Dendritic cell treated with granulocyte-macrophage colony-stimulating factor and Interleukin-4, amounts not matched to agents 40 ng/mL and 50 ng/mL, for 4 days (primary cell): ENCODE results near the gene PCDHGA9.
A peak's percentile ranks its signal among the peaks of the same experiment; 100 is the strongest.
"Not testable (repeated sequence)": the region's sequence is repeated elsewhere in the genome, so short reads cannot be mapped to it uniquely, and the experiment has no call there.

ENCODE experiments used
- H3K27ac Mint-ChIP-seq: one replicate; pipeline ENCODE4 v1.8.0; 2022; ENCODE audit warnings: mild to moderate bottlenecking, mixed read lengths
- H3K27me3 Mint-ChIP-seq: one replicate; pipeline ENCODE4 v1.8.0; 2022; ENCODE audit warnings: mild to moderate bottlenecking, mixed read lengths
- H3K36me3 Mint-ChIP-seq: one replicate; pipeline ENCODE4 v1.8.0; 2022; ENCODE audit warnings: low read depth, mixed read lengths
- H3K4me1 Mint-ChIP-seq: one replicate; pipeline ENCODE4 v1.8.0; 2022; ENCODE audit warnings: low read depth, mixed read lengths
- H3K4me3 Mint-ChIP-seq: one replicate; pipeline ENCODE4 v1.8.0; 2022; ENCODE audit warnings: mild to moderate bottlenecking, moderate library complexity, mixed read lengths
- H3K9me3 Mint-ChIP-seq: one replicate; pipeline ENCODE4 v1.8.0; 2022; ENCODE audit warnings: mixed read lengths
- intact Hi-C: fragments of 100-400 bp; cut with micrococcal nuclease; formaldehyde crosslinking; loops from one replicate; pipeline ENCODE4 v1.15.0; 2022

The PCDHGA9 gene

DNA sequence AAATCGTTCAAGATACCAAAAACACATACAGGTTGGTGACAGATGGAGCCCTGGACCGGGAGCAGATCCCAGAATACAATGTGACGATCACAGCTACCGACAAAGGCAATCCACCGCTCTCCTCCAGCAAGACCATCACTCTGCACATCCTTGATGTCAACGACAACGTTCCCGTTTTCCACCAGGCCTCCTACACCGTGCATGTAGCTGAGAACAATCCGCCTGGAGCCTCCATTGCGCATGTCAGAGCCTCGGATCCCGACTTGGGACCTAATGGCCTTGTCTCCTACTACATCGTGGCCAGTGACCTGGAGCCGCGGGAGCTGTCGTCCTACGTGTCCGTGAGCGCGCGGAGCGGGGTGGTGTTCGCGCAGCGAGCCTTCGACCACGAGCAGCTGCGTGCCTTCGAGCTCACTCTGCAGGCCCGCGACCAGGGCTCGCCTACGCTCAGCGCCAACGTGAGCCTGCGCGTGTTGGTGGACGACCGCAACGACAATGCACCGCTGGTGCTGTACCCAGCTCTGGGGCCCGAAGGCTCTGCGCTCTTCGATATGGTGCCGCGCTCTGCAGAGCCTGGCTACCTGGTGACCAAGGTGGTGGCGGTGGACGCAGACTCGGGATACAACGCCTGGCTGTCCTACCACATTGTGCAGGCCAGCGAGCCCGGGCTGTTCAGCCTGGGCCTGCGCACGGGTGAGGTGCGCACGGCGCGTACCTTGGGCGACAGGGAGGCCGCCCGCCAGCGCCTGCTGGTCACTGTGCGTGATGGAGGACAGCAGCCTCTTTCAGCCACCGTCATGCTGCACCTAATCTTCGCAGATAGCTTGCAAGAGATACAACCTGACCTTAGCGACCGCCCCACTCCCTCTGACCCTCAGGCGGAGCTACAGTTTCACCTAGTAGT, 30.8 kb upstream of the PCDHGA9 start:
- Mint-ChIP-seq H3K4me1 (peaks cover 10% of the 10 kb centered on the region), H3K9me3 (peaks cover 66% of the 10 kb centered on the region), H3K27ac (no peak overlapping the region), H3K4me3 (no peak overlapping the region), H3K36me3 (peaks cover 5% of the 10 kb centered on the region), H3K27me3 (peaks cover 71% of the 10 kb centered on the region)
- intact Hi-C loops, result no loop called here

DNA sequence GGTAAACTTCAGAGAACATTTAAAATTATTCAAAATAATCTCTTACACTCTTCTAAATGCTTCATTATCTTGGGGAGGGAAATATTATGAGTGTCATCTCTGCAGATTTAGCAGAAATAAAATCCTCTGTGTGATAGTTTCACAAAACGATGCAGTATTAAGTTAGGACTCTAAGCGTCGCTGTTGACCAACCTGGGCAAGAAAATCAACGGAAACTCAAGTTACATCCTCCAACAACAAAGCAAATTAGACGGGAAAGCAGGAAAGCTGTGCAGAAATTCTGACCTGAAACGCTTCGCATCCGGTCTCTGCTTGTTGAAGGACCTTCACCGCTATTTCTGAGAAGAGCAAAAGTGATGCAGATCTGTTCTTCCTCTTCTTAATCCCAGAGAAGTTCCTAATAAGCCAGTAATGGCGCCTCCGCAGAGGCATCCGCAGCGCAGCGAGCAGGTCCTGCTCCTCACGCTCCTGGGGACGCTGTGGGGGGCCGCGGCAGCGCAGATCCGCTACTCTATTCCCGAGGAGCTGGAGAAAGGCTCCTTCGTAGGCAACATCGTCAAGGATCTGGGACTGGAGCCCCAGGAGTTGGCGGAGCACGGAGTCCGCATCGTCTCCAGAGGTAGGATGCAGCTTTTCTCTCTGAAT, 28.8 kb upstream of the PCDHGA9 start, which contains the start of gene PCDHGA6:
Gene PCDHGA6 (plus strand): TSS at position 219 of the 645 bp plus-strand sequence. CDS start 193 bp downstream, at position 412.
- intact Hi-C loops, result no loop called here
- Mint-ChIP-seq H3K27me3 (peaks cover 70% of the 10 kb centered on the region), H3K4me3 (no peak within 1 kb of the TSS), H3K36me3 (peaks cover 5% of the 10 kb centered on the region), H3K9me3 (peaks cover 73% of the 10 kb centered on the region), H3K27ac (no peak within 1 kb of the TSS), H3K4me1 (peaks cover 10% of the 10 kb centered on the region)

DNA sequence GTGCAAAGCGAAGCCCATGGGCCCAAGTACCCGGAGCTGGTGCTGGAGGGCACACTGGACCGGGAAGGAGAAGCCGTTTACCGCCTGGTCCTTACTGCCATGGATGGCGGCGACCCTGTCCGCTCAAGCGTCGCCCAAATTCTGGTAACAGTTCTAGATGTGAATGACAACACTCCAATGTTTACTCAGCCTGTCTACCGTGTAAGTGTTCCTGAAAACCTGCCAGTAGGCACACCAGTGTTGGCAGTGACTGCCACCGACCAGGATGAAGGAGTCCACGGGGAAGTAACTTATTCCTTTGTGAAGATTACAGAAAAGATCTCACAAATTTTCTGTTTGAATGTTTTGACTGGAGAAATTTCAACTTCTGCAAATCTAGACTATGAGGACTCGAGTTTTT, 28.0 kb upstream of the PCDHGA9 start:
- no peak overlapping the region for H3K27ac Mint-ChIP-seq
- intact Hi-C loops, result no loop called here

GRCh38 chr5:141375444-141376155, 27.0 kb upstream of the PCDHGA9 start:
- H3K9me3 Mint-ChIP-seq, result peaks cover 66% of the 10 kb centered on the region
- H3K36me3 Mint-ChIP-seq, H3K27ac Mint-ChIP-seq, H3K4me3 Mint-ChIP-seq, H3K4me1 Mint-ChIP-seq, intact Hi-C loops: not testable (repeated sequence)
- H3K27me3 Mint-ChIP-seq, result peaks cover 63% of the 10 kb centered on the region

More for the DNA sequence above, 28.0 kb upstream of the PCDHGA9 start:
- no peak overlapping the region for H3K4me3 Mint-ChIP-seq
- peaks cover 10% of the 10 kb centered on the region for H3K4me1 Mint-ChIP-seq
- peaks cover 73% of the 10 kb centered on the region for H3K9me3 Mint-ChIP-seq
- peaks cover 5% of the 10 kb centered on the region for H3K36me3 Mint-ChIP-seq
- H3K27me3 Mint-ChIP-seq, result peaks cover 66% of the 10 kb centered on the region

DNA sequence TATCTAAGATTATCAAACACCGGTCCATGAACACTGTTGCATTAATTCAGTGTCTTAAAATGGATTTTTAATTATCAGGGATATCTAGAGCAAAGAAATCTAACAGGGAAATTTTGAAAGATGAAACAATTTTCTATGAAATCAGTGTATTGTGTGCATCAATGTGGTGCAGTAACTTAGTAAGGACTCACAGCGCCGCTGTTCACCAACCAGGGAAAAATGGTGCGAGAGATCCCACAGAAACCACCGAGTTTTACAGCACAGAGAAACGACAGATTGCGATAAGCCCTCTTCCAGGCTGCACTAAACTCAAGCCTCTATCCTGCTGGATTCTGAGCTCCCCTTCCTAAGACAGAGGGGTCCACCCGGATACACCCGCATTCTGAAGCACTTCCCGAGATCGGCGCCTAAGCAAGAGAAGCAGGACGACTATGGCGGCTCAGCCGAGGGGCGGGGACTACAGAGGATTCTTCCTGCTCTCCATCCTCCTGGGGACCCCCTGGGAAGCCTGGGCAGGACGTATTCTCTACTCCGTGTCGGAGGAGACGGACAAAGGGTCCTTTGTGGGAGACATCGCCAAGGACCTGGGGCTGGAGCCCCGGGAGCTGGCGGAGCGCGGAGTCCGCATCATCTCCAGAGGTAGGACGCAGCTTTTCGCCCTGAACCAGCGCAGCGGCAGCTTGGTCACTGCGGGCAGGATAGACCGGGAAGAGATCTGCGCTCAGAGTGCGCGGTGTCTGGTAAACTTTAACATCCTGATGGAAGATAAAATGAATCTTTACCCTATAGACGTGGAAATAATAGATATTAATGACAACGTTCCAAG, 19.9 kb upstream of the PCDHGA9 start, which contains the start of gene PCDHGA7:
Gene PCDHGA7 (plus strand): TSS at position 274 of the 826 bp plus-strand sequence. CDS start 158 bp downstream, at position 432.
- no peaks in the 10 kb centered on the region for H3K4me1 Mint-ChIP-seq
- peaks cover 62% of the 10 kb centered on the region for H3K27me3 Mint-ChIP-seq
- peaks cover 22% of the 10 kb centered on the region for H3K9me3 Mint-ChIP-seq

DNA sequence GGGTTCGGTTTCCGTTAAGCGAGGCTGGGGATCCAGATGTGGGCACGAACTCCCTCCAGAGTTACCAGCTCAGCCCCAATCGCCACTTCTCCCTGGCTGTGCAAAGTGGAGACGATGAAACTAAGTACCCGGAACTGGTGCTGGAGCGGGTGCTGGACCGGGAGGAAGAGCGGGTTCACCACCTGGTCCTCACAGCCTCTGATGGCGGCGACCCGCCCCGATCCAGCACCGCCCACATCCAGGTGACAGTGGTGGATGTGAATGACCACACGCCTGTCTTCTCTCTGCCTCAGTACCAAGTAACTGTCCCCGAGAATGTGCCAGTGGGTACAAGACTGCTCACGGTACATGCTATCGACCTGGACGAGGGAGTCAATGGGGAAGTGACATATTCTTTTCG, 19.2 kb upstream of the PCDHGA9 start:
- Mint-ChIP-seq H3K27ac (no peak overlapping the region), H3K27me3 (peaks cover 64% of the 10 kb centered on the region), H3K4me1 (no peaks in the 10 kb centered on the region), H3K9me3 (peaks cover 25% of the 10 kb centered on the region), H3K36me3 (no peaks in the 10 kb centered on the region), H3K4me3 (no peak overlapping the region)
- intact Hi-C loops, result no loop called here

More for the DNA sequence above, 19.9 kb upstream of the PCDHGA9 start, which contains the start of gene PCDHGA7:
- Mint-ChIP-seq H3K27ac (no peak within 1 kb of the TSS), H3K4me3 (peak within 1 kb of the TSS; percentile 71), H3K36me3 (no peaks in the 10 kb centered on the region)
- intact Hi-C loops, result no loop called here

- Mint-ChIP-seq H3K9me3 (peaks cover 38% of the 10 kb centered on the region), H3K27ac (no peak overlapping the region), H3K27me3 (peaks cover 77% of the 10 kb centered on the region), H3K36me3 (peaks cover 1% of the 10 kb centered on the region), H3K4me3 (no peak overlapping the region), H3K4me1 (no peaks in the 10 kb centered on the region)
- intact Hi-C loops, result no loop called here
These were observed 17.9 kb upstream of the PCDHGA9 start for GRCh38 chr5:141384471-141385267.

DNA sequence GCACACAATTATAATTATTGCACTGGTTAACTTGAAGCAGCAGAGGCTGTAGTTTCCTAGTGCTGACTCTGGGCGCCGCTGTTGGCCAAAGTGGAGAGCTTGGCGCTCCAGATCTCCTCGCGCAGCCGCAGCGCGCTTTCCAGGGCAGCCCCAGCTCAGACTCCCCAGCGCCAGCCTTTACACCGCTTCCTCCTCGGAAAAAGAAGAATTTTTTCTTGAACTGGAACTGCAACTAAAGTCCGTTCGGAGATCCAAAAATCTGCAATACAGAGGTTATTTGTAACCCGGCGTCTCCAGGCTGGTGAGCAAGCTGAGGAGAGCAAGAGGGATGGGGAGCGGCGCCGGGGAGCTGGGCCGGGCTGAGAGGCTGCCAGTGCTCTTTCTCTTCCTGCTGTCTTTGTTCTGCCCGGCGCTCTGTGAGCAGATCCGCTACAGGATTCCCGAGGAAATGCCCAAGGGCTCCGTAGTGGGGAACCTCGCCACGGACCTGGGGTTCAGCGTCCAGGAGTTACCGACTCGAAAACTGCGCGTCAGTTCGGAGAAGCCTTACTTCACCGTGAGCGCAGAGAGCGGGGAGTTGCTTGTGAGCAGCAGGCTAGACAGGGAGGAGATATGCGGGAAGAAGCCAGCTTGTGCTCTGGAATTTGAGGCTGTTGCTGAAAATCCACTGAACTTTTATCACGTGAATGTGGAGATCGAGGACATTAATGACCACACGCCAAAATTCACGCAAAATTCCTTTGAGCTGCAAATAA, 14.8 kb upstream of the PCDHGA9 start, which contains the start of gene PCDHGB4:
Gene PCDHGB4 (plus strand): TSS at position 142 of the 755 bp plus-strand sequence. CDS start 187 bp downstream, at position 329.
- Mint-ChIP-seq H3K9me3 (peaks cover 53% of the 10 kb centered on the region), H3K4me3 (peak within 1 kb of the TSS; percentile 63), H3K27me3 (peaks cover 74% of the 10 kb centered on the region)
- intact Hi-C loops, H3K36me3 Mint-ChIP-seq, H3K27ac Mint-ChIP-seq, H3K4me1 Mint-ChIP-seq: not testable (repeated sequence)

DNA sequence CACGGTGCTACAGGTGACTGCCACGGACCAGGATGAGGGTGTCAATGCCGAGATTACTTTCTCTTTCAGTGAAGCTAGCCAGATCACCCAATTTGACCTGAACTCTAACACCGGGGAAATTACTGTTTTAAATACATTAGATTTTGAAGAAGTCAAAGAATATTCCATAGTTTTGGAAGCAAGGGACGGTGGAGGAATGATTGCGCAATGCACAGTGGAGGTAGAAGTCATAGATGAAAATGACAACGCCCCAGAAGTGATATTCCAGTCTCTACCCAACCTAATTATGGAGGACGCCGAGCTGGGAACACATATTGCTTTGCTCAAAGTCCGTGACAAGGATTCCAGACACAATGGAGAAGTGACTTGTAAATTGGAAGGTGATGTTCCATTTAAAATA, 13.9 kb upstream of the PCDHGA9 start:
- peaks cover 53% of the 10 kb centered on the region for H3K9me3 Mint-ChIP-seq
- no peaks in the 10 kb centered on the region for H3K4me1 Mint-ChIP-seq
- no peak overlapping the region for H3K4me3 Mint-ChIP-seq
- peaks cover 73% of the 10 kb centered on the region for H3K27me3 Mint-ChIP-seq
- peaks cover 7% of the 10 kb centered on the region for H3K36me3 Mint-ChIP-seq
- H3K27ac Mint-ChIP-seq, result no peak overlapping the region
- intact Hi-C loops, result no loop called here

DNA sequence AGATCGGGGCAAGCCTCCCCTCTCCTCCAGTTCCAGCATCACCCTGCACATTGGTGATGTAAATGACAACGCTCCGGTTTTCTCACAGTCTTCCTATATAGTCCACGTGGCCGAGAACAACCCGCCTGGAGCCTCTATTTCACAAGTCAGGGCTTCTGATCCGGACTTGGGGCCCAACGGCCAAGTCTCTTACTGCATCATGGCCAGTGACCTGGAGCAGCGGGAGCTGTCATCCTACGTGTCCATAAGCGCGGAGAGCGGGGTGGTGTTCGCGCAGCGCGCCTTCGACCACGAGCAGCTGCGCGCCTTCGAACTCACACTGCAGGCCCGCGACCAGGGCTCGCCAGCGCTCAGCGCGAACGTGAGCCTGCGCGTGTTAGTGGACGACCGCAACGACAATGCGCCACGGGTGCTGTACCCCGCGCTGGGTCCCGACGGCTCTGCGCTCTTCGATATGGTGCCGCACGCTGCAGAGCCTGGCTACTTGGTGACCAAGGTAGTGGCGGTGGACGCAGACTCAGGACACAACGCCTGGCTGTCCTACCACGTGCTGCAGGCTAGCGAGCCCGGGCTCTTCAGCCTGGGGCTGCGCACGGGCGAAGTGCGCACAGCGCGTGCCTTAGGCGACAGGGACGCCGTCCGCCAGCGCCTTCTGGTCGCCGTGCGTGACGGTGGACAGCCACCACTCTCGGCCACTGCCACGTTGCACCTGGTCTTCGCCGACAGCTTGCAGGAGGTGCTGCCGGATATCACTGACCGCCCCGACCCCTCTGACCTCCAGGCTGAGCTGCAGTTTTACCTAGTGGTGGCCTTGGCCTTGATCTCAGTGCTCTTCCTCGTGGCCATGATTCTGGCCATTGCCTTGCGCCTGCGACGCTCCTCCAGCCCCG, 13.2 kb upstream of the PCDHGA9 start:
- intact Hi-C loops, result no loop called here
- Mint-ChIP-seq H3K27ac (no peak overlapping the region), H3K4me1 (no peaks in the 10 kb centered on the region), H3K27me3 (peaks cover 73% of the 10 kb centered on the region), H3K36me3 (peaks cover 7% of the 10 kb centered on the region), H3K4me3 (no peak overlapping the region), H3K9me3 (peaks cover 57% of the 10 kb centered on the region)

GRCh38 chr5:141392429-141393198, 10.0 kb upstream of the PCDHGA9 start, which contains the start of gene PCDHGA8:
Gene PCDHGA8 (plus strand): TSS chr5:141392633. CDS start chr5:141392814, 181 bp downstream.
- no peak within 1 kb of the TSS for H3K4me3 Mint-ChIP-seq
- intact Hi-C loops, result no loop called here
- no peak within 1 kb of the TSS for H3K27ac Mint-ChIP-seq
- H3K9me3 Mint-ChIP-seq, result peaks cover 59% of the 10 kb centered on the region
- peaks cover 7% of the 10 kb centered on the region for H3K36me3 Mint-ChIP-seq
- peaks cover 72% of the 10 kb centered on the region for H3K27me3 Mint-ChIP-seq
- H3K4me1 Mint-ChIP-seq, result no peaks in the 10 kb centered on the region
